HG02588 (cell line): ENCODE results near the gene NARF.
A peak's percentile ranks its signal among the peaks of the same experiment; 100 is the strongest.
"Not testable (repeated sequence)": the region's sequence is repeated elsewhere in the genome, so short reads cannot be mapped to it uniquely, and the experiment has no call there.

Source experiments
- ATAC-seq: cut with Tn5 transposase; IDR thresholded peaks from one replicate; pipeline ENCODE4 v1.9.1; 2021; ENCODE audit warnings: mild to moderate bottlenecking, moderate library complexity; ENCODE audit not compliant: unreplicated experiment

Gene NARF

GRCh38 chr17:82445542-82445941 lies 13.0 kb upstream of the NARF start:
- no peak for ATAC-seq

- ATAC-seq, result no peak
Measured at GRCh38 chr17:82446124-82446523, 12.4 kb upstream of the NARF start.

- ATAC-seq, result no peak
Measured at GRCh38 chr17:82446649-82447048, 11.9 kb upstream of the NARF start.

- ATAC-seq, result no peak
Measured at GRCh38 chr17:82447876-82448275, 10.7 kb upstream of the NARF start.

- ATAC-seq, result peak; percentile 39
Measured at GRCh38 chr17:82449131-82449882, 9.2 kb upstream of the NARF start.

GRCh38 chr17:82449883-82450356 lies 8.6 kb upstream of the NARF start:
- peak; percentile 5 for ATAC-seq

GRCh38 chr17:82450357-82451106 lies 8.0 kb upstream of the NARF start, which contains the start of gene CYBC1:
Gene CYBC1 (minus strand): TSS chr17:82450752. CDS start chr17:82449254, 1,498 bp downstream.
- peak; percentile 69 for ATAC-seq

GRCh38 chr17:82452162-82452561 lies 6.4 kb upstream of the NARF start:
- ATAC-seq, result no peak

GRCh38 chr17:82453151-82453550 lies 5.4 kb upstream of the NARF start:
- ATAC-seq, result not testable (repeated sequence)

GRCh38 chr17:82453706-82454105 lies 4.8 kb upstream of the NARF start:
- ATAC-seq, result not testable (repeated sequence)

GRCh38 chr17:82457073-82457928 lies 1.2 kb upstream of the NARF start:
- ATAC-seq, result no peak

GRCh38 chr17:82457929-82458178 lies 687 bp upstream of the NARF start:
- ATAC-seq, result no peak

- peak; percentile 4 for ATAC-seq
Measured at GRCh38 chr17:82458885-82459424, 414 bp downstream of the NARF start.

- not testable (repeated sequence) for ATAC-seq
Measured at GRCh38 chr17:82459936-82460335, 1.4 kb downstream of the NARF start.

- ATAC-seq, result no peak
Measured at GRCh38 chr17:82461827-82462524, 3.4 kb downstream of the NARF start.

- ATAC-seq, result no peak
Measured at GRCh38 chr17:82463391-82463790, 4.8 kb downstream of the NARF start.

GRCh38 chr17:82463925-82464566 lies 5.5 kb downstream of the NARF start:
- ATAC-seq, result no peak

- no peak for ATAC-seq
Measured at GRCh38 chr17:82464567-82464929, 6.0 kb downstream of the NARF start.

- ATAC-seq, result no peak
Measured at GRCh38 chr17:82465023-82465603, 6.6 kb downstream of the NARF start.

GRCh38 chr17:82468692-82469091 lies 10.2 kb downstream of the NARF start:
- no peak for ATAC-seq
